Measurements from ENCODE around the gene TIMM8B. TPM values are rescaled to one million over a fixed set of nuclear protein-coding genes. Genes with fewer than 3 reads are reported as not detected.

The TIMM8B gene
- total RNA-seq, 1 experiment from 2014 or later, result 62.1 TPM

DNA sequence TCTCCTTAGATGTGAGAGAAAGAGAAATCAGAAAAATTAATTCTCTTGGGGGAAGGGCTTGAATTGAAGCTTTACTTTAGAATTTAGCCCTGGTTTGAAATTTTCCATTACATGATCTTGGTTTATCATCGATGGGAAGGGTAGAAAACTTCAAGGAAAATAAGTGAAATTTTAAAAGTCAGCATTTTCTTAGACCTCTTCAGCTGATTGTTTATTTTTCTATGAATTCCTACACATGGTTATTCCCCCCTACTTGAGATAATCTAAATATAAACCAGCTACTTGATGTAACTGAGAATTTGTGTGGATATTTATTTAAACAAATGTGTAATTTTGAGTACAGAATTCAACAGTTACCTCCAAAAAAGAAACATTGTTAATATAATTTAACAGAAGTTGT is 23.6 kb downstream of the TIMM8B start:
- no peak for ATAC-seq
- Histone ChIP-seq H3K27ac (ENCODE audit: low read depth, low read length) (no peak overlapping the region), H3K9ac (ENCODE audit: low read length) (no peak overlapping the region), H3K9me3 (ENCODE audit: control insufficient read depth in 1 of 2, insufficient read depth in 1 of 2, low read depth in 1 of 2, low read length in 2 of 2) (no peaks in the 10 kb centered on the region), H3K4me2 (ENCODE audit: low read length) (no peak overlapping the region), H2AFZ (ENCODE audit: low read depth, low read length, poor library complexity, severe bottlenecking) (no peak overlapping the region), H3K36me3 (ENCODE audit: control insufficient read depth in 1 of 2, insufficient read depth in 2 of 2, low read length in 2 of 2) (peaks cover 23 to 29% of the 10 kb centered on the region in 2 experiments), H3K27me3 (ENCODE audit: insufficient read depth, low read length) (no peaks in the 10 kb centered on the region), H3K4me1 (ENCODE audit: control insufficient read depth in 1 of 2, insufficient read depth in 2 of 2, low read length in 2 of 2) (no peaks in the 10 kb centered on the region), H3K79me2 (ENCODE audit: insufficient read depth, low read length) (no peaks in the 10 kb centered on the region), H4K20me1 (ENCODE audit: insufficient read depth) (no peaks in the 10 kb centered on the region), H3K9me2 (ENCODE audit: insufficient read depth) (no peaks in the 10 kb centered on the region), H3K4me3 (replicated peaks in 1 of 2; ENCODE audit: low read depth in 1 of 2, low read length in 2 of 2) (no peak overlapping the region)
- DNase-seq (ENCODE audit: low read depth, low spot score), result no peak
- RAD21 ChIA-PET (ENCODE audit: low non-redundant PET in 1 of 2, low total read pairs in 2 of 2, uncharacterized antibody in 2 of 2, unreplicated experiment in 2 of 2), result no interaction called here
- TF ChIP-seq ZNF274 (IDR thresholded peaks at IDR 0.05; ENCODE audit: low read depth, low read length), result no peak
- TF ChIP-seq POLR2AphosphoS5 (IDR thresholded peaks at IDR 0.05; ENCODE audit: low read depth, low read length), result no peak
- no peak for TF ChIP-seq SIN3A (IDR thresholded peaks at IDR 0.05; ENCODE audit: low read depth)
- TF ChIP-seq TCF7L2 (IDR thresholded peaks at IDR 0.05; ENCODE audit: borderline replicate concordance, extremely low read depth, insufficient read depth, insufficient read length), result no peak
- TF ChIP-seq, protein P1, sequence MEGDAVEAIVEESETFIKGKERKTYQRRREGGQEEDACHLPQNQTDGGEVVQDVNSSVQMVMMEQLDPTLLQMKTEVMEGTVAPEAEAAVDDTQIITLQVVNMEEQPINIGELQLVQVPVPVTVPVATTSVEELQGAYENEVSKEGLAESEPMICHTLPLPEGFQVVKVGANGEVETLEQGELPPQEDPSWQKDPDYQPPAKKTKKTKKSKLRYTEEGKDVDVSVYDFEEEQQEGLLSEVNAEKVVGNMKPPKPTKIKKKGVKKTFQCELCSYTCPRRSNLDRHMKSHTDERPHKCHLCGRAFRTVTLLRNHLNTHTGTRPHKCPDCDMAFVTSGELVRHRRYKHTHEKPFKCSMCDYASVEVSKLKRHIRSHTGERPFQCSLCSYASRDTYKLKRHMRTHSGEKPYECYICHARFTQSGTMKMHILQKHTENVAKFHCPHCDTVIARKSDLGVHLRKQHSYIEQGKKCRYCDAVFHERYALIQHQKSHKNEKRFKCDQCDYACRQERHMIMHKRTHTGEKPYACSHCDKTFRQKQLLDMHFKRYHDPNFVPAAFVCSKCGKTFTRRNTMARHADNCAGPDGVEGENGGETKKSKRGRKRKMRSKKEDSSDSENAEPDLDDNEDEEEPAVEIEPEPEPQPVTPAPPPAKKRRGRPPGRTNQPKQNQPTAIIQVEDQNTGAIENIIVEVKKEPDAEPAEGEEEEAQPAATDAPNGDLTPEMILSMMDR (IDR thresholded peaks at IDR 0.05 in 2 of 3, conservative IDR thresholded peaks at IDR 0.05 in 1 of 3; ENCODE audit: borderline replicate concordance in 1 of 3, insufficient read depth in 1 of 3, low read depth in 2 of 3, low read length in 2 of 3), result no peak
- TF ChIP-seq, protein P2, sequence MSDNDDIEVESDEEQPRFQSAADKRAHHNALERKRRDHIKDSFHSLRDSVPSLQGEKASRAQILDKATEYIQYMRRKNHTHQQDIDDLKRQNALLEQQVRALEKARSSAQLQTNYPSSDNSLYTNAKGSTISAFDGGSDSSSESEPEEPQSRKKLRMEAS (IDR thresholded peaks at IDR 0.05), result no peak
- TF ChIP-seq YY1 (IDR thresholded peaks at IDR 0.05; ENCODE audit: extremely low read depth, insufficient replicate concordance, low read depth, low read length), result no peak
- TF ChIP-seq, protein P3, sequence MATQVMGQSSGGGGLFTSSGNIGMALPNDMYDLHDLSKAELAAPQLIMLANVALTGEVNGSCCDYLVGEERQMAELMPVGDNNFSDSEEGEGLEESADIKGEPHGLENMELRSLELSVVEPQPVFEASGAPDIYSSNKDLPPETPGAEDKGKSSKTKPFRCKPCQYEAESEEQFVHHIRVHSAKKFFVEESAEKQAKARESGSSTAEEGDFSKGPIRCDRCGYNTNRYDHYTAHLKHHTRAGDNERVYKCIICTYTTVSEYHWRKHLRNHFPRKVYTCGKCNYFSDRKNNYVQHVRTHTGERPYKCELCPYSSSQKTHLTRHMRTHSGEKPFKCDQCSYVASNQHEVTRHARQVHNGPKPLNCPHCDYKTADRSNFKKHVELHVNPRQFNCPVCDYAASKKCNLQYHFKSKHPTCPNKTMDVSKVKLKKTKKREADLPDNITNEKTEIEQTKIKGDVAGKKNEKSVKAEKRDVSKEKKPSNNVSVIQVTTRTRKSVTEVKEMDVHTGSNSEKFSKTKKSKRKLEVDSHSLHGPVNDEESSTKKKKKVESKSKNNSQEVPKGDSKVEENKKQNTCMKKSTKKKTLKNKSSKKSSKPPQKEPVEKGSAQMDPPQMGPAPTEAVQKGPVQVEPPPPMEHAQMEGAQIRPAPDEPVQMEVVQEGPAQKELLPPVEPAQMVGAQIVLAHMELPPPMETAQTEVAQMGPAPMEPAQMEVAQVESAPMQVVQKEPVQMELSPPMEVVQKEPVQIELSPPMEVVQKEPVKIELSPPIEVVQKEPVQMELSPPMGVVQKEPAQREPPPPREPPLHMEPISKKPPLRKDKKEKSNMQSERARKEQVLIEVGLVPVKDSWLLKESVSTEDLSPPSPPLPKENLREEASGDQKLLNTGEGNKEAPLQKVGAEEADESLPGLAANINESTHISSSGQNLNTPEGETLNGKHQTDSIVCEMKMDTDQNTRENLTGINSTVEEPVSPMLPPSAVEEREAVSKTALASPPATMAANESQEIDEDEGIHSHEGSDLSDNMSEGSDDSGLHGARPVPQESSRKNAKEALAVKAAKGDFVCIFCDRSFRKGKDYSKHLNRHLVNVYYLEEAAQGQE (IDR thresholded peaks at IDR 0.05; ENCODE audit: low read depth), result no peak
- TF ChIP-seq, protein P4, sequence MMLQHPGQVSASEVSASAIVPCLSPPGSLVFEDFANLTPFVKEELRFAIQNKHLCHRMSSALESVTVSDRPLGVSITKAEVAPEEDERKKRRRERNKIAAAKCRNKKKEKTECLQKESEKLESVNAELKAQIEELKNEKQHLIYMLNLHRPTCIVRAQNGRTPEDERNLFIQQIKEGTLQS (IDR thresholded peaks at IDR 0.05), result no peak
- no peak for TF ChIP-seq JUND (IDR thresholded peaks at IDR 0.05)
- TF ChIP-seq FOSL1 (IDR thresholded peaks at IDR 0.05; ENCODE audit: low read depth), result no peak
- no peak for TF ChIP-seq SP1 (IDR thresholded peaks at IDR 0.05; ENCODE audit: low read depth)
- TF ChIP-seq RAD21 (IDR thresholded peaks at IDR 0.05; ENCODE audit: low read depth), result no peak
- no peak for TF ChIP-seq EZH2 (IDR thresholded peaks at IDR 0.05)
- TF ChIP-seq POLR2A (IDR thresholded peaks at IDR 0.05; ENCODE audit: borderline replicate concordance, extremely low read depth, insufficient read depth, insufficient read length), result no peak
- no peak for TF ChIP-seq SRF (IDR thresholded peaks at IDR 0.05; ENCODE audit: low read depth)
- TF ChIP-seq ELF1 (IDR thresholded peaks at IDR 0.05; ENCODE audit: borderline replicate concordance, low read depth), result no peak
- POLR2A ChIA-PET, result no interaction called here
- intact Hi-C loops (cut with micrococcal nuclease), result no loop called here
- CTCF ChIA-PET, result no interaction called here
- BruUV-seq (replicated peaks), result TSS peak; percentile 27

All from HCT116 (cell line).